ENCODE measurements around the gene TSC22D2.
A peak's percentile ranks its signal among the peaks of the same experiment; 100 is the strongest.

GRCh38 chr3:150372722-150373121 is 35.4 kb upstream of the TSC22D2 start:
- TF ChIP-seq POLR2A (IDR thresholded peaks at IDR 0.05; ENCODE audit: low read depth, low read length): peak; percentile 20
- TF ChIP-seq POLR2AphosphoS5 (IDR thresholded peaks at IDR 0.05; ENCODE audit: insufficient read depth, low read depth, low read length): no peak
- peak in 1 of 2 donors; percentile 12 for TF ChIP-seq CTCF (IDR thresholded peaks at IDR 0.05; ENCODE audit: extremely low read depth in 1 of 2, insufficient read depth in 1 of 2, low read depth in 1 of 2, low read length in 2 of 2)
- TF ChIP-seq FOS (IDR thresholded peaks at IDR 0.05; ENCODE audit: borderline replicate concordance, insufficient read depth, low read length): no peak
- TF ChIP-seq JUN (IDR thresholded peaks at IDR 0.05; ENCODE audit: borderline replicate concordance, insufficient read depth, insufficient read length, low read depth): no peak
- TF ChIP-seq EZH2 (IDR thresholded peaks at IDR 0.05; ENCODE audit: borderline replicate concordance, low read depth, low read length, severe bottlenecking): no peak

Data from endothelial cell of umbilical vein (primary cell).